Left lung (tissue), 10 donors: Measurements from ENCODE around the gene P2RX2. TPM values are rescaled to one million over a fixed set of nuclear protein-coding genes. Genes with fewer than 3 reads are reported as not detected.

Experiments
- ATAC-seq: fragments of 200-7000 bp; cut with Tn5 transposase; one replicate; pipeline ENCODE4 v1.9.1; 2020; ENCODE audit warnings: moderate library complexity
- DNase-seq, 4 donors: peaks; one replicate each; pipeline ENCODE4 v3.0.0-alpha.2; 2013 to 2020
- H3K27ac ChIP-seq, 2 donors: fragments of 200-600 bp; sonication (generic) in 1 of 2; one replicate each; pipeline versions ENCODE4 v1.5.0 to v1.8.0; 2020 to 2021
- H3K27me3 ChIP-seq, 2 donors: fragments of 200-600 bp; sonication (generic) in 1 of 2; one replicate each; pipeline versions ENCODE4 v1.5.0 to v1.8.0; 2020 to 2021
- H3K36me3 ChIP-seq, 2 donors: fragments of 200-600 bp; sonication (generic) in 1 of 2; one replicate each; pipeline versions ENCODE4 v1.5.0 to v1.8.0; 2020 to 2021
- H3K4me1 ChIP-seq, 2 donors: fragments of 200-600 bp; one replicate each; pipeline ENCODE4 v1.8.0; 2021
- H3K4me3 ChIP-seq, 2 donors: fragments of 200-600 bp; sonication (generic) in 1 of 2; one replicate each; pipeline versions ENCODE4 v1.5.0 to v1.8.0; 2020 to 2021; ENCODE audit warnings: mild to moderate bottlenecking in 1 of 2
- H3K9me3 ChIP-seq, 2 donors: fragments of 200-600 bp; sonication (generic) in 1 of 2; one replicate each; pipeline versions ENCODE4 v1.5.0 to v1.8.0; 2020 to 2021
- intact Hi-C, 2 donors: fragments of 100-400 bp; cut with DNase I; formaldehyde crosslinking; loops; one replicate each; pipeline versions ENCODE4 v1.11.2 to v1.14.2; 2022
- polyA plus RNA-seq, 6 donors: library from polyadenylated mRNA; unstranded; fragments of 120-200 nt; gene quantifications; one replicate each; pipeline ENCODE4 v1.2.1, GENCODE V29; 2013; ENCODE audit not compliant: insufficient read length in 6 of 6
- total RNA-seq, 2 donors: library from RNA; stranded (reverse); fragmentation: NEBNext Ultra II Directional; extraction: Animal tissue kit (Norgen Biotek cat#: 25700); gene quantifications; one replicate each; pipeline ENCODE4 v1.2.1, GENCODE V29; 2021
- TF ChIP-seq, protein P1 (sequence below), 2 donors: fragments of 200-600 bp; sonication (generic) in 1 of 2; IDR thresholded peaks; one replicate each; pipeline versions ENCODE4 v1.5.0 to v1.8.0; 2021; ENCODE audit warnings: antibody characterized with exemption in 2 of 2
- donor health status: DM: no; HTN: yes; CAD: no.
- donor health status: DM: no; HTN: no; CAD: no.

Gene P2RX2
- total and polyA plus RNA-seq, 8 donors: 4.2 to 10.9 (median 5.3) TPM; not detected in 2

DNA sequence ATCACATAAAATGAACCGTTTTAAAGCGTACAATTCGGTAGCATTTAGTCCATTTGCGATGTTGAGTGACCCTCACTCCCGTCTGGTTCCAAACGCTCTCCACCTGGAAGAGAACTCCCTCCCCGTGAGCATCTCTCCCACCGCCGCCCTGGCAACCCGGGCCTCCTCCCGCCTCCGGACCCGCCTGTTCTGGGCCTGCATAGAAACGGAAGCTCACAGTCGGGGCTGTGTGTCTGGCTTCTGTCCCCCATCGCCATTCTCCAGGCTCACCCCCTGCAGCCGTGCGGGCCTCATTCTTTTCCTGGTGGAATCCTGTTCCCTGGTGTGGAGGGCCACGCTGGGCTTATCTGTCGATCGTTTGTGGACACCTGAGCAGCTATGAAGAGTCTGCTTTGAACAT, 25.5 kb upstream of the P2RX2 start:
- Histone ChIP-seq H3K4me3 (no peak overlapping the region), H3K36me3 (no peaks in the 10 kb centered on the region), H3K4me1 (peaks cover 0 to 3% of the 10 kb centered on the region in 2 donors), H3K9me3 (no peaks in the 10 kb centered on the region), H3K27ac (no peak overlapping the region), H3K27me3 (no peaks in the 10 kb centered on the region)
- ATAC-seq: no peak
- peak in 1 of 4 donors; percentile 75 for DNase-seq
- TF ChIP-seq, protein P1, sequence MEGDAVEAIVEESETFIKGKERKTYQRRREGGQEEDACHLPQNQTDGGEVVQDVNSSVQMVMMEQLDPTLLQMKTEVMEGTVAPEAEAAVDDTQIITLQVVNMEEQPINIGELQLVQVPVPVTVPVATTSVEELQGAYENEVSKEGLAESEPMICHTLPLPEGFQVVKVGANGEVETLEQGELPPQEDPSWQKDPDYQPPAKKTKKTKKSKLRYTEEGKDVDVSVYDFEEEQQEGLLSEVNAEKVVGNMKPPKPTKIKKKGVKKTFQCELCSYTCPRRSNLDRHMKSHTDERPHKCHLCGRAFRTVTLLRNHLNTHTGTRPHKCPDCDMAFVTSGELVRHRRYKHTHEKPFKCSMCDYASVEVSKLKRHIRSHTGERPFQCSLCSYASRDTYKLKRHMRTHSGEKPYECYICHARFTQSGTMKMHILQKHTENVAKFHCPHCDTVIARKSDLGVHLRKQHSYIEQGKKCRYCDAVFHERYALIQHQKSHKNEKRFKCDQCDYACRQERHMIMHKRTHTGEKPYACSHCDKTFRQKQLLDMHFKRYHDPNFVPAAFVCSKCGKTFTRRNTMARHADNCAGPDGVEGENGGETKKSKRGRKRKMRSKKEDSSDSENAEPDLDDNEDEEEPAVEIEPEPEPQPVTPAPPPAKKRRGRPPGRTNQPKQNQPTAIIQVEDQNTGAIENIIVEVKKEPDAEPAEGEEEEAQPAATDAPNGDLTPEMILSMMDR (IDR thresholded peaks at IDR 0.05): no peak
- intact Hi-C loops: no loop called here

DNA sequence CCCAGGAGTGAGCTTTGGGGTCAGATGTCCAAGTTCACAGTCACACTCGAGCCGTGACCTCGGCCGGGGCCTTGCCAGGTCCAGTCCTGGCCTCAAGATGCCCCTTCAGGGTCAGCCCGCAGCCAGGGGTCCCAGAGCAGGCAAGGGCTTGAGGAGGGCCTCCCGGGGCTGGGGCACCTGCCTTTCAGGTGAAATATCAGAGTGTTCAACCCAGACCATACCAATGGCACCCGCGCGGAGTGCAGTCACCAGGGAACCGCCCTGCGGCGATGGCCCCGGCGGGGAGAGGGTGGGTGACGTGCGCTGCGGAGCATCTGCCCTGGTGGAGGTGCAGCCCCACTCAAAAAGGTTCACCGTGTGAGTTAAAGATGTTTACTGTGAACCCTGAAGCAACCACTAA, 25.1 kb upstream of the P2RX2 start:
- Histone ChIP-seq H3K27ac (peak overlapping the region in 1 of 2 donors; percentile 33), H3K9me3 (no peaks in the 10 kb centered on the region), H3K4me3 (no peak overlapping the region), H3K27me3 (peaks cover 0 to 2% of the 10 kb centered on the region in 2 donors), H3K36me3 (no peaks in the 10 kb centered on the region), H3K4me1 (peaks cover under 1 to 3% of the 10 kb centered on the region in 2 donors)
- intact Hi-C loops: no loop called here
- TF ChIP-seq, protein P1 (IDR thresholded peaks at IDR 0.05): no peak
- peak in 1 of 4 donors; percentile 72 for DNase-seq
- ATAC-seq: no peak

DNA sequence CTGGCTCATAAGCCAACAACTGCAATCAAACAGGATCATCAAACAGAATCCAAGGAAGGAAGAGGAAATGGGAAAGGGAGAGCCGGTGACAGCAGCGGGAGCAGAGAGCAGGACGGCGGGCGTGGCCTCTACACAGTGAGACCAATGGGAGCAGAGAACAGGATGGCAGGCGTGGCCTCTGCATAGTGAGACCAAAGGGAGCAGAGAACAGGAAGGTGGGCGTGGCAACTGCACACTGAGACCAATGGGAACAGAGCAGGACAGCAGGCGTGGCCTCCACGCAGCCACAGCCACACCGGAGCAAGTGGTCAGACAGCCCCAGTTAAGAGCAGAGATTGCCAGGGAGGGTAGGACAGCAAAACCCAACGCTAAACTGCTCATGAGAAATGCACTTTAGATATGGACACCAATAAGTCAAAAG, 24.6 kb upstream of the P2RX2 start:
- intact Hi-C loops: no loop called here
- ATAC-seq (peak; percentile 99), DNase-seq (peak; percentile 81 to 95 (median 90))
- TF ChIP-seq, protein P1 (IDR thresholded peaks at IDR 0.05): no peak
- peaks cover 0 to 6% of the 10 kb centered on the region in 2 donors for H3K27me3 ChIP-seq
- no peaks in the 10 kb centered on the region for H3K9me3 ChIP-seq
- no peaks in the 10 kb centered on the region for H3K36me3 ChIP-seq
- H3K4me3 ChIP-seq: no peak overlapping the region
- H3K4me1 ChIP-seq: peaks cover 5 to 7% of the 10 kb centered on the region in 2 donors
- H3K27ac ChIP-seq: peak overlapping the region in 1 of 2 donors; percentile 33

DNA sequence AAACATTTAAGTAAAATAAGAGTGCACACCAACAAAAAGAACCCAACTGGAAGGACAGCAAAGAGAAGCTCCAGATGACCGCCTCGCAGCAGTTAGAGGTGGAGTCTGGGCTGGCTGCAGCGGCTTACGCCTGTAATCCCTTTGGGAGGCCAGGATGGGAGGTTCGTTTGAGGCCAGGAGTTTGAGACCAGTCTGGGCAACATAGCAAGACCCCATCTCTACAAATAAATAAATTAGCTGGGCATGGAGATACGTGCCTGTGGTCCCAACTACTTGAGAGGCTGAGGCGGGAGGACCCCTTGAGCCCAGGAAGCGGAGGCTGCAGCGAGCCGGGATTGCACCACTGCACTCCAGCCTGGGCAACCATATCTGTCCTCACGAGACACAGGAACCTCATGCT, 23.4 kb upstream of the P2RX2 start:
- DNase-seq (peak in 1 of 4 donors; percentile 17), ATAC-seq (no peak)
- TF ChIP-seq, protein P1 (IDR thresholded peaks at IDR 0.05): no peak
- H3K4me3 ChIP-seq: no peak overlapping the region
- no peaks in the 10 kb centered on the region for H3K36me3 ChIP-seq
- intact Hi-C loops: no loop called here
- peaks cover 7 to 9% of the 10 kb centered on the region in 2 donors for H3K4me1 ChIP-seq
- H3K27ac ChIP-seq: no peak overlapping the region
- H3K9me3 ChIP-seq: no peaks in the 10 kb centered on the region
- H3K27me3 ChIP-seq: peaks cover 0 to 19% of the 10 kb centered on the region in 2 donors

DNA sequence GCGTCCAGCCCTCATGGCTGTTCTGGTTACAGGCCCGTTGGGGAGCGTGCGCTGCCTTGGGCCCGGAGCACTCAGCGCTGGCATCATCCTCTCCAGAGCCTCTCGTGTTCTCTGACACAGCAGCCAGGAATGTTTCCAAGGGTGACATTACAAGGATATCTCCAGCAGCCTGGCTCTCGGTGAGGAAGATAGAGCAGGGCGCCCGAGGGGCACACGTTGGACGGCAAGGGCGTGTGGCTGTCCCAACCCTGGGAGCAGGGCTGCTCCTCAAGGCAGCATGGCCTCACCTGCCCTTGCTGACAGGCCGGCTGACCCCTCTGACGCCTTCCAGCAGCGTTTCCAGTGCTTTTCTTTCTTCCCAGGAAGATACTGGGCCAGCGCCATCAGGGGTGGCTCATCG, 22.6 kb upstream of the P2RX2 start:
- TF ChIP-seq, protein P1 (IDR thresholded peaks at IDR 0.05): no peak
- Histone ChIP-seq H3K4me3 (no peak overlapping the region), H3K9me3 (no peaks in the 10 kb centered on the region), H3K27me3 (peaks cover 0 to 27% of the 10 kb centered on the region in 2 donors), H3K4me1 (peaks cover 7 to 17% of the 10 kb centered on the region in 2 donors), H3K36me3 (no peaks in the 10 kb centered on the region), H3K27ac (no peak overlapping the region)
- intact Hi-C loops: no loop called here
- ATAC-seq (peak; percentile 24), DNase-seq (peak in 1 of 4 donors; percentile 76)
